SK-N-DZ (cell line): ENCODE results near the gene FAM163A. TPM values are rescaled to one million over a fixed set of nuclear protein-coding genes. Genes with fewer than 3 reads are reported as not detected.
A peak's percentile ranks its signal among the peaks of the same experiment; 100 is the strongest.
"Not testable (repeated sequence)": the region's sequence is repeated elsewhere in the genome, so short reads cannot be mapped to it uniquely, and the experiment has no call there.

Experiments
- DNase-seq: peaks from one replicate; pipeline ENCODE4 v3.0.0-alpha.2; 2015; ENCODE audit warnings: low spot score
- polyA plus RNA-seq, 2 experiments: library from polyadenylated mRNA; depleted of rRNA; stranded (reverse); fragments of >200 nt; gene quantifications; 2 replicates each; pipeline ENCODE4 v1.2.3, GENCODE V29; 2014

Gene FAM163A
- 30.8 and 34.2 TPM in 2 replicates for polyA plus RNA-seq (2014; cell fraction: cytosol; rRNA removed)
- polyA plus RNA-seq (2014; cell fraction: nucleus; rRNA removed) = 26.5 and 29.2 TPM in 2 replicates

GRCh38 chr1:179742717-179743678 is at the start of gene FAM163A:
TSS of gene FAM163A (plus strand) at chr1:179743291. CDS start at chr1:179813098, 69,807 bp downstream.
- peak; percentile 76 for DNase-seq

- not testable (repeated sequence) for DNase-seq
These were observed 48.6 kb upstream of the FAM163A start for GRCh38 chr1:179694530-179694929.

GRCh38 chr1:179702946-179703539 is 40.0 kb upstream of the FAM163A start:
- no peak for DNase-seq

GRCh38 chr1:179706339-179706941 is 36.7 kb upstream of the FAM163A start:
- peak; percentile 71 for DNase-seq

- DNase-seq = no peak
These were observed 35.7 kb upstream of the FAM163A start for GRCh38 chr1:179707406-179707805.

- peak; percentile 50 for DNase-seq
These were observed 34.5 kb upstream of the FAM163A start for GRCh38 chr1:179708434-179709195.

- DNase-seq = peak; percentile 74
These were observed 33.2 kb upstream of the FAM163A start for GRCh38 chr1:179709841-179710329.

GRCh38 chr1:179714159-179714558 is 28.9 kb upstream of the FAM163A start:
- DNase-seq = no peak

- no peak for DNase-seq
These were observed 28.5 kb upstream of the FAM163A start for GRCh38 chr1:179714623-179715022.

- DNase-seq = no peak
These were observed 23.8 kb upstream of the FAM163A start for GRCh38 chr1:179719272-179719671.

- no peak for DNase-seq
These were observed 14.8 kb upstream of the FAM163A start for GRCh38 chr1:179728271-179728670.

GRCh38 chr1:179729881-179730280 is 13.2 kb upstream of the FAM163A start:
- DNase-seq = no peak

- no peak for DNase-seq
These were observed 11.4 kb upstream of the FAM163A start for GRCh38 chr1:179731643-179732042.

GRCh38 chr1:179742291-179742690 is 800 bp upstream of the FAM163A start:
- DNase-seq = peak; percentile 56

GRCh38 chr1:179743679-179744400 is 749 bp downstream of the FAM163A start:
- no peak for DNase-seq

GRCh38 chr1:179744401-179745130 is 1.5 kb downstream of the FAM163A start:
- DNase-seq = peak; percentile 52

GRCh38 chr1:179745131-179745611 is 2.1 kb downstream of the FAM163A start:
- peak; percentile 69 for DNase-seq

GRCh38 chr1:179745743-179746142 is 2.7 kb downstream of the FAM163A start:
- peak; percentile 63 for DNase-seq

GRCh38 chr1:179747611-179748010 is 4.5 kb downstream of the FAM163A start:
- peak; percentile 27 for DNase-seq

GRCh38 chr1:179748772-179749171 is 5.7 kb downstream of the FAM163A start:
- no peak for DNase-seq
